ENCODE measurements around the gene STIM2.

STIM2 gene

DNA sequence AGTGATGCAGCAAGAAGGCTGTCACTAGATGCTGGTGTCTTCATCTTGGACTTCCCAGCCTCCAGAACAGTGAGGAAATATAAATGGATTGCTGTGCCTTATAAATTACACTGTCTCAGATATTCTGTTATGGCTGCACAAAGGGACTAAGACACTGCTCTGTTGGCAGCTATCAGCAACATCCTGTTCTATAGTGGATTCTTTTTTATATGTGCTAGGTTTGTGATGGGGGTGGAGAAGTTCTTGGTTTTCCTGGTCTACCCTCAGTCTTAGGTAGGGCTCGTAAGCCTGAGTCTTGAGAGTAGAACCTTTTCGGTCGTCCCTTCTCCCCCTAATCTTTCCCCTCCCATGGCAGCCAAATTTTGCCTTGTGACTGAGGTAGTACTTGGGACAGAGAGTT, 17.3 kb downstream of the STIM2 start:
- H3K27ac ChIP-seq (ENCODE audit: low read depth, low read length): no peak overlapping the region
- H2BK120ac ChIP-seq (ENCODE audit: insufficient read depth, low read length, poor library complexity): no peak overlapping the region
- H4K91ac ChIP-seq (ENCODE audit: low read depth, low read length): no peak overlapping the region
- no peak overlapping the region for H3K14ac ChIP-seq (ENCODE audit: low read length)
- H2AFZ ChIP-seq (ENCODE audit: insufficient read depth, low read length, poor library complexity): no peak overlapping the region
- H3K79me2 ChIP-seq (ENCODE audit: control insufficient read depth, insufficient read depth, low read length, poor library complexity): no peaks in the 10 kb centered on the region
- H4K12ac ChIP-seq (ENCODE audit: low read depth, low read length): no peak overlapping the region
- no peak overlapping the region for H4K8ac ChIP-seq (ENCODE audit: low read depth, low read length)
- H3K4me2 ChIP-seq (ENCODE audit: low read length): no peak overlapping the region
- no peak overlapping the region for H2BK5ac ChIP-seq (ENCODE audit: low read depth, low read length, poor library complexity)
- no peak for DNase-seq
- no peak overlapping the region for H2BK12ac ChIP-seq (ENCODE audit: low read length)
- no peak overlapping the region for H3K9ac ChIP-seq (ENCODE audit: low read length)
- H3K18ac ChIP-seq (ENCODE audit: low read length): no peak overlapping the region
- H2AK5ac ChIP-seq (ENCODE audit: low read length): no peak overlapping the region
- no peaks in the 10 kb centered on the region for H3K79me1 ChIP-seq (ENCODE audit: low read length)
- H3K23ac ChIP-seq (ENCODE audit: low read length): no peak overlapping the region
- WGBS (ENCODE audit: extremely low coverage, insufficient coverage, insufficient read length): no CpG with 5 or more reads among the region's 3 CpGs
- no peaks in the 10 kb centered on the region for H3K27me3 ChIP-seq (ENCODE audit: insufficient read depth, low read length)
- no peaks in the 10 kb centered on the region for H3K9me3 ChIP-seq (ENCODE audit: insufficient read depth, low read depth, low read length)
- H3K4me1 ChIP-seq (ENCODE audit: control insufficient read depth in 1 of 2, insufficient read depth in 2 of 2, low read length in 2 of 2): no peaks in the 10 kb centered on the region
- H3K4me3 ChIP-seq (ENCODE audit: low read depth, low read length): no peak overlapping the region
- H3K4ac ChIP-seq (ENCODE audit: low read depth, low read length): no peak overlapping the region
- H3K36me3 ChIP-seq (ENCODE audit: control insufficient read depth in 1 of 2, insufficient read depth in 2 of 2, low read length in 2 of 2): no peaks in the 10 kb centered on the region

- Histone ChIP-seq H2BK5ac (ENCODE audit: low read depth, low read length, poor library complexity) (no peak overlapping the region), H3K79me1 (ENCODE audit: low read length) (no peaks in the 10 kb centered on the region), H3K27ac (ENCODE audit: low read depth, low read length) (no peak overlapping the region), H2AFZ (ENCODE audit: insufficient read depth, low read length, poor library complexity) (no peak overlapping the region), H2BK12ac (ENCODE audit: low read length) (no peak overlapping the region), H4K12ac (ENCODE audit: low read depth, low read length) (no peak overlapping the region), H4K8ac (ENCODE audit: low read depth, low read length) (no peak overlapping the region), H3K79me2 (ENCODE audit: control insufficient read depth, insufficient read depth, low read length, poor library complexity) (no peaks in the 10 kb centered on the region), H3K23ac (ENCODE audit: low read length) (no peak overlapping the region), H3K9me3 (ENCODE audit: insufficient read depth, low read depth, low read length) (no peaks in the 10 kb centered on the region), H3K4ac (ENCODE audit: low read depth, low read length) (no peak overlapping the region), H3K9ac (ENCODE audit: low read length) (no peak overlapping the region), H3K4me1 (ENCODE audit: control insufficient read depth in 1 of 2, insufficient read depth in 2 of 2, low read length in 2 of 2) (no peaks in the 10 kb centered on the region), H2AK5ac (ENCODE audit: low read length) (no peak overlapping the region), H3K4me2 (ENCODE audit: low read length) (no peak overlapping the region), H3K4me3 (ENCODE audit: low read depth, low read length) (no peak overlapping the region), H3K27me3 (ENCODE audit: insufficient read depth, low read length) (no peaks in the 10 kb centered on the region), H3K36me3 (ENCODE audit: control insufficient read depth in 1 of 2, insufficient read depth in 2 of 2, low read length in 2 of 2) (no peaks in the 10 kb centered on the region), H4K91ac (ENCODE audit: low read depth, low read length) (no peak overlapping the region), H3K18ac (ENCODE audit: low read length) (no peak overlapping the region), H3K14ac (ENCODE audit: low read length) (no peak overlapping the region), H2BK120ac (ENCODE audit: insufficient read depth, low read length, poor library complexity) (no peak overlapping the region)
- WGBS (ENCODE audit: extremely low coverage, insufficient coverage, insufficient read length): no CpG with 5 or more reads among the region's 5 CpGs
- peak in 1 of 2 donors; percentile 82 for DNase-seq
These were observed 18.3 kb downstream of the STIM2 start for GRCh38 chr4:26878794-26879391.

DNA sequence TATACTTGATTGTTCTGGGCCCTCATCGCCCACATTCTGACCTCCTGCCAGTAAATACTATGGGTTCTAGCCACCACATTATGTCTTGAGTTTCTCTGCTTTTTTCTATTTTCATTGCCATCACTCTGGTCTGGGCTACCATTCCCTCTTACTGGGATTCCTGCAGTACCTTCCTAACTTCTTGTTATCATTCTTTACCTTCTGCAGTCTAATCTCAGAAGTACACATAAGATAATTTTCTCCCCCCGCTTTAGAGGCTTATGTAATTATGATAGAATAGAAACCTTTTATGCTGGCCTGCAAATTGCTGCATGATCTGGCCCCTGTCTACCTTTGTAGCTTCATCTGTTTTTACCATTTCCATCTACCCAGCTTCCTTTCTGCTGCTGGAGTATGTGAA, 19.2 kb downstream of the STIM2 start:
- Histone ChIP-seq H3K4ac (ENCODE audit: low read depth, low read length) (no peak overlapping the region), H3K36me3 (ENCODE audit: control insufficient read depth in 1 of 2, insufficient read depth in 2 of 2, low read length in 2 of 2) (no peaks in the 10 kb centered on the region)
- no CpG with 5 or more reads among the region's 2 CpGs for WGBS (ENCODE audit: extremely low coverage, insufficient coverage, insufficient read length)

DNA sequence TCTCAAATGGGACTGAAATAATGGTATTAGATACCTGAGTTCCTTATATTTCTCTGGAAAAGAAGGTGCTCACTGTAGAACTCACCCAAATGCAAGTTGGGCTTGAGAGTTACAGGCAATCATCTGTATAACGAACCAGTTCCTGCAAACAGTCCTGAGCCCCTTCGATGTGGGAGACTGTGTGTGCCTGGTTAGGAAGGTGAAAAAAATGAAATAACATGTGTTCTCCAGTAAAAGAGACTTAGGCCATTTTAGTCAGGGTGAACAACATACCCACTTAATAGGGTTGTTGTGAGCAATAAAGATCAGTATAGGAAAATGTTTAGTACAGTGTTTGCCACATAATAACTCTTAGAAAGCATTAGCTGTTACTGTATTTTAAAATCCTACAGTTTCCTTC, 23.4 kb downstream of the STIM2 start:
- WGBS (ENCODE audit: extremely low coverage, insufficient coverage, insufficient read length): no CpG with 5 or more reads among the region's 2 CpGs
- no peak overlapping the region for H2BK5ac ChIP-seq (ENCODE audit: low read depth, low read length, poor library complexity)
- H3K4me1 ChIP-seq (ENCODE audit: control insufficient read depth in 1 of 2, insufficient read depth in 2 of 2, low read length in 2 of 2): no peaks in the 10 kb centered on the region
- no peak overlapping the region for H3K18ac ChIP-seq (ENCODE audit: low read length)
- H3K4me3 ChIP-seq (ENCODE audit: low read depth, low read length): no peak overlapping the region
- no peak overlapping the region for H2AFZ ChIP-seq (ENCODE audit: insufficient read depth, low read length, poor library complexity)
- no peak overlapping the region for H2AK5ac ChIP-seq (ENCODE audit: low read length)
- H3K14ac ChIP-seq (ENCODE audit: low read length): no peak overlapping the region
- H2BK12ac ChIP-seq (ENCODE audit: low read length): no peak overlapping the region
- H2BK120ac ChIP-seq (ENCODE audit: insufficient read depth, low read length, poor library complexity): no peak overlapping the region
- no peaks in the 10 kb centered on the region for H3K36me3 ChIP-seq (ENCODE audit: control insufficient read depth in 1 of 2, insufficient read depth in 2 of 2, low read length in 2 of 2)
- no peak overlapping the region for H4K91ac ChIP-seq (ENCODE audit: low read depth, low read length)
- no peaks in the 10 kb centered on the region for H3K79me2 ChIP-seq (ENCODE audit: control insufficient read depth, insufficient read depth, low read length, poor library complexity)
- H3K27ac ChIP-seq (ENCODE audit: low read depth, low read length): no peak overlapping the region
- H3K9me3 ChIP-seq (ENCODE audit: insufficient read depth, low read depth, low read length): no peaks in the 10 kb centered on the region
- no peak overlapping the region for H3K4ac ChIP-seq (ENCODE audit: low read depth, low read length)
- no peak overlapping the region for H3K9ac ChIP-seq (ENCODE audit: low read length)
- no peak for DNase-seq
- H4K12ac ChIP-seq (ENCODE audit: low read depth, low read length): no peak overlapping the region
- H3K23ac ChIP-seq (ENCODE audit: low read length): no peak overlapping the region
- H3K79me1 ChIP-seq (ENCODE audit: low read length): no peaks in the 10 kb centered on the region
- H3K4me2 ChIP-seq (ENCODE audit: low read length): no peak overlapping the region
- no peak overlapping the region for H4K8ac ChIP-seq (ENCODE audit: low read depth, low read length)
- no peaks in the 10 kb centered on the region for H3K27me3 ChIP-seq (ENCODE audit: insufficient read depth, low read length)

More for the DNA sequence above, 19.2 kb downstream of the STIM2 start:
- no peak for DNase-seq
- Histone ChIP-seq H2AK5ac (ENCODE audit: low read length) (no peak overlapping the region), H3K4me3 (ENCODE audit: low read depth, low read length) (no peak overlapping the region), H3K9ac (ENCODE audit: low read length) (no peak overlapping the region), H3K27me3 (ENCODE audit: insufficient read depth, low read length) (no peaks in the 10 kb centered on the region), H4K8ac (ENCODE audit: low read depth, low read length) (no peak overlapping the region), H3K9me3 (ENCODE audit: insufficient read depth, low read depth, low read length) (no peaks in the 10 kb centered on the region), H3K4me1 (ENCODE audit: control insufficient read depth in 1 of 2, insufficient read depth in 2 of 2, low read length in 2 of 2) (no peaks in the 10 kb centered on the region), H3K79me2 (ENCODE audit: control insufficient read depth, insufficient read depth, low read length, poor library complexity) (no peaks in the 10 kb centered on the region), H3K23ac (ENCODE audit: low read length) (no peak overlapping the region), H3K14ac (ENCODE audit: low read length) (no peak overlapping the region), H2BK120ac (ENCODE audit: insufficient read depth, low read length, poor library complexity) (no peak overlapping the region), H3K4me2 (ENCODE audit: low read length) (no peak overlapping the region), H4K91ac (ENCODE audit: low read depth, low read length) (no peak overlapping the region), H3K79me1 (ENCODE audit: low read length) (no peaks in the 10 kb centered on the region), H3K27ac (ENCODE audit: low read depth, low read length) (no peak overlapping the region), H2AFZ (ENCODE audit: insufficient read depth, low read length, poor library complexity) (no peak overlapping the region), H2BK5ac (ENCODE audit: low read depth, low read length, poor library complexity) (no peak overlapping the region), H3K18ac (ENCODE audit: low read length) (no peak overlapping the region), H2BK12ac (ENCODE audit: low read length) (no peak overlapping the region), H4K12ac (ENCODE audit: low read depth, low read length) (no peak overlapping the region)
